ENCODE data around the gene PTPRG. TPM values are rescaled to one million over a fixed set of nuclear protein-coding genes. Genes with fewer than 3 reads are reported as not detected.

PTPRG gene
- polyA plus RNA-seq, 1 donor (not counting 4 experiments of a cell fraction or from before 2014, with no cell fraction given): 12.1 TPM

GRCh38 chr3:62237286-62237948 lies 676.0 kb downstream of the PTPRG start:
- dilution Hi-C loops (cut with MboI; ENCODE audit: extremely low pct_ligation_motif_present, low sequenced_read_pairs): no loop called here
- no peaks in the 10 kb centered on the region for H4K20me1 ChIP-seq (ENCODE audit: control insufficient read depth, extremely low read depth, insufficient read depth, low read length)
- H3K27me3 ChIP-seq (ENCODE audit: control insufficient read depth, extremely low read depth, insufficient read depth, low read length): no peaks in the 10 kb centered on the region
- no peak overlapping the region for H3K27ac ChIP-seq (ENCODE audit: control insufficient read depth, insufficient read depth, low read length)
- H3K9ac ChIP-seq (ENCODE audit: control insufficient read depth, extremely low read depth, insufficient read depth, low read length): no peak overlapping the region
- DNase-seq (ENCODE audit: low read depth, low spot score) (no peak), FAIRE-seq (no peak)
- no peak for TF ChIP-seq EZH2 (IDR thresholded peaks at IDR 0.05; ENCODE audit: low read length)
- TF ChIP-seq CTCF (optimal IDR thresholded peaks at IDR 0.05 in 1 of 3, IDR thresholded peaks at IDR 0.05 in 1 of 3, conservative IDR thresholded peaks at IDR 0.05 in 1 of 3; ENCODE audit: extremely low read depth in 1 of 3, insufficient read depth in 2 of 3, low read length in 3 of 3): no peak
- no peak overlapping the region for H3K4me2 ChIP-seq (ENCODE audit: control insufficient read depth, extremely low read depth, insufficient read depth, low read depth, low read length)
- no peaks in the 10 kb centered on the region for H3K4me1 ChIP-seq (ENCODE audit: control insufficient read depth, extremely low read depth, insufficient read depth, low read length)
- no peak overlapping the region for H3K4me3 ChIP-seq (ENCODE audit: control insufficient read depth in 2 of 3, extremely low read depth in 1 of 3, insufficient read depth in 2 of 3, low read depth in 1 of 3, low read length in 3 of 3)
- no peaks in the 10 kb centered on the region for H3K36me3 ChIP-seq (ENCODE audit: control insufficient read depth in 2 of 2, extremely low read depth in 1 of 2, insufficient read depth in 2 of 2, low read length in 2 of 2)
- no peaks in the 10 kb centered on the region for H3K79me2 ChIP-seq (ENCODE audit: control insufficient read depth, insufficient read depth, low read length)
- H3K9me1 ChIP-seq (ENCODE audit: control insufficient read depth, extremely low read depth, insufficient read depth, low read length): no peaks in the 10 kb centered on the region
- no peaks in the 10 kb centered on the region for H3K9me3 ChIP-seq (ENCODE audit: control insufficient read depth, low read depth, low read length)
- no peak overlapping the region for H2AFZ ChIP-seq (ENCODE audit: control insufficient read depth, low read length)

GRCh38 chr3:62238003-62238402 lies 676.6 kb downstream of the PTPRG start:
- Histone ChIP-seq H2AFZ (ENCODE audit: control insufficient read depth, low read length) (no peak overlapping the region), H3K9ac (ENCODE audit: control insufficient read depth, extremely low read depth, insufficient read depth, low read length) (no peak overlapping the region), H3K4me3 (ENCODE audit: control insufficient read depth in 2 of 3, extremely low read depth in 1 of 3, insufficient read depth in 2 of 3, low read depth in 1 of 3, low read length in 3 of 3) (no peak overlapping the region), H3K4me1 (ENCODE audit: control insufficient read depth, extremely low read depth, insufficient read depth, low read length) (no peaks in the 10 kb centered on the region), H4K20me1 (ENCODE audit: control insufficient read depth, extremely low read depth, insufficient read depth, low read length) (no peaks in the 10 kb centered on the region), H3K79me2 (ENCODE audit: control insufficient read depth, insufficient read depth, low read length) (no peaks in the 10 kb centered on the region), H3K27me3 (ENCODE audit: control insufficient read depth, extremely low read depth, insufficient read depth, low read length) (no peaks in the 10 kb centered on the region), H3K9me1 (ENCODE audit: control insufficient read depth, extremely low read depth, insufficient read depth, low read length) (no peaks in the 10 kb centered on the region), H3K36me3 (ENCODE audit: control insufficient read depth in 2 of 2, extremely low read depth in 1 of 2, insufficient read depth in 2 of 2, low read length in 2 of 2) (no peaks in the 10 kb centered on the region), H3K9me3 (ENCODE audit: control insufficient read depth, low read depth, low read length) (no peaks in the 10 kb centered on the region), H3K27ac (ENCODE audit: control insufficient read depth, insufficient read depth, low read length) (no peak overlapping the region), H3K4me2 (ENCODE audit: control insufficient read depth, extremely low read depth, insufficient read depth, low read depth, low read length) (no peak overlapping the region)
- TF ChIP-seq CTCF (optimal IDR thresholded peaks at IDR 0.05 in 1 of 3, IDR thresholded peaks at IDR 0.05 in 1 of 3, conservative IDR thresholded peaks at IDR 0.05 in 1 of 3; ENCODE audit: extremely low read depth in 1 of 3, insufficient read depth in 2 of 3, low read length in 3 of 3) (no peak), EZH2 (IDR thresholded peaks at IDR 0.05; ENCODE audit: low read length) (no peak)
- DNase-seq (ENCODE audit: low read depth, low spot score) (no peak), FAIRE-seq (no peak)
- dilution Hi-C loops (cut with MboI; ENCODE audit: extremely low pct_ligation_motif_present, low sequenced_read_pairs): no loop called here

Data from keratinocyte (primary cell).